SK-N-SH (cell line): ENCODE data around the gene PSME1. TPM values are rescaled to one million over a fixed set of nuclear protein-coding genes. Genes with fewer than 3 reads are reported as not detected.

Experiments used
- CTCF ChIA-PET: fragments of 300-600, 350-600 bp; formaldehyde crosslinking; extraction: SDS; loops from one replicate; lab custom pipeline; 2021; lab: Yijun Ruan, JAX
- POLR2A ChIA-PET: fragments of 350-600 bp; sonication (Branson Sonifier 250); formaldehyde crosslinking; extraction: SDS; loops from one replicate; lab custom pipeline; 2020; ENCODE audit warnings: antibody characterized with exemption, inconsistent platforms; lab: Yijun Ruan, JAX
- DNase-seq: peaks from one replicate; pipeline ENCODE4 v3.0.0; 2012
- H2AFZ ChIP-seq: fragments of 200-600 bp; sonication (generic); 2 replicates; pipeline ENCODE4 v1.8.1; 2016; ENCODE audit warnings: antibody characterized with exemption, mild to moderate bottlenecking, low read depth
- H3F3A ChIP-seq: fragments of 200-600 bp; sonication (generic); replicated peaks from 2 replicates; pipeline ENCODE3; 2016; ENCODE audit warnings: antibody characterized with exemption, mild to moderate bottlenecking; ENCODE audit not compliant: insufficient read depth
- H3K27ac ChIP-seq, 2 experiments: fragments of 200-500 bp in 1 of 2; fragments of 200-600 bp in 1 of 2; sonication (Bioruptor generic) in 1 of 2; sonication (generic), shearing (Covaris generic) in 1 of 2; 2 replicates each; pipeline versions ENCODE4 v1.5.1 to v1.6.1; 2014 to 2016; ENCODE audit warnings: low read depth in 2 of 2, inconsistent platforms in 1 of 2, low read length in 1 of 2, mild to moderate bottlenecking in 1 of 2, mixed read lengths in 1 of 2
- H3K27me3 ChIP-seq: fragments of 200-600 bp; sonication (generic), shearing (Covaris generic); 2 replicates; pipeline ENCODE4 v1.6.1; 2016; ENCODE audit warnings: mixed run types; ENCODE audit not compliant: insufficient read depth
- H3K36me3 ChIP-seq, 2 experiments: fragments of 200-500 bp in 1 of 2; fragments of 200-600 bp in 1 of 2; sonication (Bioruptor generic) in 1 of 2; sonication (generic) in 1 of 2; replicated peaks in 1 of 2; 2 replicates each; pipeline versions ENCODE3 to v1.5.1; 2014 to 2016; ENCODE audit warnings: low read length in 1 of 2, mild to moderate bottlenecking in 1 of 2; ENCODE audit not compliant: insufficient read depth in 2 of 2, control insufficient read depth in 1 of 2
- H3K4me1 ChIP-seq, 2 experiments: fragments of 200-500 bp in 1 of 2; fragments of 200-600 bp in 1 of 2; sonication (Bioruptor generic) in 1 of 2; sonication (generic), shearing (Covaris generic) in 1 of 2; 2 replicates each; pipeline versions ENCODE4 v1.5.1 to v1.6.1; 2014 to 2016; ENCODE audit warnings: low read depth in 1 of 2, low read length in 1 of 2, mixed run types in 1 of 2; ENCODE audit not compliant: insufficient read depth in 2 of 2, control insufficient read depth in 1 of 2
- H3K4me2 ChIP-seq: fragments of 200-600 bp; sonication (generic), shearing (Covaris generic); 2 replicates; pipeline ENCODE4 v1.6.1; 2017; ENCODE audit warnings: mixed run types
- H3K4me3 ChIP-seq, 2 experiments: fragments of 200-500 bp in 1 of 2; fragments of 200-600 bp in 1 of 2; sonication (Bioruptor generic) in 1 of 2; sonication (generic), shearing (Covaris generic) in 1 of 2; 2 replicates each; pipeline versions ENCODE4 v1.5.1 to v1.8.1; 2014 to 2016; ENCODE audit warnings: low read depth in 2 of 2, inconsistent platforms in 1 of 2, low read length in 1 of 2, mild to moderate bottlenecking in 1 of 2, mixed read lengths in 1 of 2, moderate library complexity in 1 of 2
- H3K79me2 ChIP-seq: fragments of 200-600 bp; sonication (generic); 2 replicates; pipeline ENCODE4 v1.8.1; 2017; ENCODE audit warnings: mild to moderate bottlenecking; ENCODE audit not compliant: insufficient read depth
- H3K9ac ChIP-seq: fragments of 200-600 bp; sonication (generic); 2 replicates; pipeline ENCODE4 v1.6.1; 2017; ENCODE audit warnings: mixed run types
- H3K9me2 ChIP-seq: fragments of 200-600 bp; sonication (generic); 2 replicates; pipeline ENCODE4 v1.6.1; 2017; ENCODE audit warnings: mixed run types
- H3K9me3 ChIP-seq: fragments of 200-600 bp; sonication (generic); 2 replicates; pipeline ENCODE4 v1.6.1; 2017; ENCODE audit warnings: mixed run types, mild to moderate bottlenecking, moderate library complexity
- H4K20me1 ChIP-seq: fragments of 200-600 bp; sonication (generic); 2 replicates; pipeline ENCODE4 v1.6.1; 2017; ENCODE audit warnings: mild to moderate bottlenecking, mixed run types; ENCODE audit not compliant: insufficient read depth
- ELF1 ChIP-seq: IDR thresholded peaks from 2 replicates; pipeline ENCODE4 v1.4.0; 2012
- FOXM1 ChIP-seq: IDR thresholded peaks from 2 replicates; pipeline ENCODE4 v1.4.0; 2012; ENCODE audit warnings: low read depth, mild to moderate bottlenecking
- GATA2 ChIP-seq: sonication (generic); formaldehyde crosslinking; IDR thresholded peaks from 2 replicates; pipeline ENCODE4 v1.5.0; 2020; ENCODE audit warnings: mild to moderate bottlenecking, missing genetic modification reagents
- IRF3 ChIP-seq: fragments of 150-350 bp; IDR thresholded peaks from 2 replicates; pipeline ENCODE4 v1.6.1; 2016; ENCODE audit warnings: mild to moderate bottlenecking, low read depth, low read length
- JUND ChIP-seq: IDR thresholded peaks from 2 replicates; pipeline ENCODE4 v1.4.0; 2012
- PBX3 ChIP-seq: IDR thresholded peaks from 2 replicates; pipeline ENCODE4; 2012
- RCOR1 ChIP-seq: fragments of 150-350 bp; IDR thresholded peaks from 2 replicates; pipeline ENCODE4 v1.6.1; 2017; ENCODE audit warnings: antibody characterized with exemption, low read length
- RFX5 ChIP-seq: IDR thresholded peaks from 2 replicates; pipeline ENCODE4 v1.6.1; 2012; ENCODE audit warnings: mild to moderate bottlenecking, improper control_type of control experiment, low read length
- TCF12 ChIP-seq: IDR thresholded peaks from 2 replicates; pipeline ENCODE4 v1.4.0; 2012
- YY1 ChIP-seq: IDR thresholded peaks from 2 replicates; pipeline ENCODE4 v1.4.0; 2012; ENCODE audit warnings: low read depth, mild to moderate bottlenecking
- WGBS: methylation state at CpG from one replicate; pipeline ENCODE4 v1.1.6; 2017; ENCODE audit warnings: low lambda C conversion rate; 5-methylcytosine and 5-hydroxymethylcytosine counted together
- polyA plus RNA-seq, 3 experiments: library from polyadenylated mRNA; depleted of rRNA; stranded (reverse); fragments of >200 nt; gene quantifications; 2 replicates each; pipeline ENCODE4 v1.2.3, GENCODE V29; 2012
- TF ChIP-seq, protein P1 (sequence below): IDR thresholded peaks from 2 replicates; pipeline ENCODE4 v1.6.1; 2012; ENCODE audit warnings: mild to moderate bottlenecking, low read depth, low read length, moderate library complexity
- TF ChIP-seq, protein P2 (sequence below): fragments of 200-600 bp; sonication (generic); IDR thresholded peaks from 2 replicates; pipeline ENCODE4 v1.6.1; 2017; ENCODE audit warnings: antibody characterized with exemption, mild to moderate bottlenecking, moderate library complexity
- TF ChIP-seq, protein P3 (sequence below): IDR thresholded peaks from 2 replicates; pipeline ENCODE4 v1.4.0; 2012; ENCODE audit warnings: low read depth, borderline replicate concordance

The PSME1 gene
- polyA plus RNA-seq, 1 of the 3 experiments (the other 2 are of a cell fraction), result 287 TPM

DNA sequence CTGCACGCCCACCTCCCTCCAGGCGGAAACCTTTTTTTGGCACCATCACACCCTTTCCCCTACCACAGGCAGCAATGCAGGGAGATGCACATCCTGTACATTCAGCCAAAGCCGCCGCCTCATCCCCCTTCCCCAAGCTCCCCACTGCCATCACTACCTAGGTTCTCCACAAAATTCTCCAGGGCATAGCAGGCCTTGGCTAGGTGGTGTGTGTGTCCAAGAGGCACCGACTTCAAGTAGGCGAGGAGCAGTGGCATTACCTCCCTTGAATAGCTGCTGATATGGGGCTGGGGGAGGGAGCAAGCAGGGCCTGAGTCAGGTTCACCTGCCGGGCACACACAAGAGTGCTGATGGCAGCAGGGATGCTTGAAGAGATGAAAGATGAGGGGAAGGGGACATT lies 49.0 kb downstream of the PSME1 start:
- Histone ChIP-seq H3K9me3 (no peaks in the 10 kb centered on the region), H2AFZ (no peak overlapping the region), H3K4me3 (no peak overlapping the region), H3K27me3 (no peaks in the 10 kb centered on the region), H3K4me1 (peaks cover 9 to 21% of the 10 kb centered on the region in 2 experiments), H3K27ac (no peak overlapping the region), H3F3A (peaks cover 22% of the 10 kb centered on the region), H3K9ac (no peak overlapping the region), H3K36me3 (peaks cover 21 to 79% of the 10 kb centered on the region in 2 experiments), H3K9me2 (no peaks in the 10 kb centered on the region), H4K20me1 (no peaks in the 10 kb centered on the region), H3K79me2 (peaks cover 19% of the 10 kb centered on the region), H3K4me2 (no peak overlapping the region)
- WGBS, result 90% methylated on average over 7 of the region's 7 CpGs
- TF ChIP-seq JUND (no peak), RFX5 (no peak)
- TF ChIP-seq, protein P1, sequence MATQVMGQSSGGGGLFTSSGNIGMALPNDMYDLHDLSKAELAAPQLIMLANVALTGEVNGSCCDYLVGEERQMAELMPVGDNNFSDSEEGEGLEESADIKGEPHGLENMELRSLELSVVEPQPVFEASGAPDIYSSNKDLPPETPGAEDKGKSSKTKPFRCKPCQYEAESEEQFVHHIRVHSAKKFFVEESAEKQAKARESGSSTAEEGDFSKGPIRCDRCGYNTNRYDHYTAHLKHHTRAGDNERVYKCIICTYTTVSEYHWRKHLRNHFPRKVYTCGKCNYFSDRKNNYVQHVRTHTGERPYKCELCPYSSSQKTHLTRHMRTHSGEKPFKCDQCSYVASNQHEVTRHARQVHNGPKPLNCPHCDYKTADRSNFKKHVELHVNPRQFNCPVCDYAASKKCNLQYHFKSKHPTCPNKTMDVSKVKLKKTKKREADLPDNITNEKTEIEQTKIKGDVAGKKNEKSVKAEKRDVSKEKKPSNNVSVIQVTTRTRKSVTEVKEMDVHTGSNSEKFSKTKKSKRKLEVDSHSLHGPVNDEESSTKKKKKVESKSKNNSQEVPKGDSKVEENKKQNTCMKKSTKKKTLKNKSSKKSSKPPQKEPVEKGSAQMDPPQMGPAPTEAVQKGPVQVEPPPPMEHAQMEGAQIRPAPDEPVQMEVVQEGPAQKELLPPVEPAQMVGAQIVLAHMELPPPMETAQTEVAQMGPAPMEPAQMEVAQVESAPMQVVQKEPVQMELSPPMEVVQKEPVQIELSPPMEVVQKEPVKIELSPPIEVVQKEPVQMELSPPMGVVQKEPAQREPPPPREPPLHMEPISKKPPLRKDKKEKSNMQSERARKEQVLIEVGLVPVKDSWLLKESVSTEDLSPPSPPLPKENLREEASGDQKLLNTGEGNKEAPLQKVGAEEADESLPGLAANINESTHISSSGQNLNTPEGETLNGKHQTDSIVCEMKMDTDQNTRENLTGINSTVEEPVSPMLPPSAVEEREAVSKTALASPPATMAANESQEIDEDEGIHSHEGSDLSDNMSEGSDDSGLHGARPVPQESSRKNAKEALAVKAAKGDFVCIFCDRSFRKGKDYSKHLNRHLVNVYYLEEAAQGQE, result no peak
- TF ChIP-seq, protein P2, sequence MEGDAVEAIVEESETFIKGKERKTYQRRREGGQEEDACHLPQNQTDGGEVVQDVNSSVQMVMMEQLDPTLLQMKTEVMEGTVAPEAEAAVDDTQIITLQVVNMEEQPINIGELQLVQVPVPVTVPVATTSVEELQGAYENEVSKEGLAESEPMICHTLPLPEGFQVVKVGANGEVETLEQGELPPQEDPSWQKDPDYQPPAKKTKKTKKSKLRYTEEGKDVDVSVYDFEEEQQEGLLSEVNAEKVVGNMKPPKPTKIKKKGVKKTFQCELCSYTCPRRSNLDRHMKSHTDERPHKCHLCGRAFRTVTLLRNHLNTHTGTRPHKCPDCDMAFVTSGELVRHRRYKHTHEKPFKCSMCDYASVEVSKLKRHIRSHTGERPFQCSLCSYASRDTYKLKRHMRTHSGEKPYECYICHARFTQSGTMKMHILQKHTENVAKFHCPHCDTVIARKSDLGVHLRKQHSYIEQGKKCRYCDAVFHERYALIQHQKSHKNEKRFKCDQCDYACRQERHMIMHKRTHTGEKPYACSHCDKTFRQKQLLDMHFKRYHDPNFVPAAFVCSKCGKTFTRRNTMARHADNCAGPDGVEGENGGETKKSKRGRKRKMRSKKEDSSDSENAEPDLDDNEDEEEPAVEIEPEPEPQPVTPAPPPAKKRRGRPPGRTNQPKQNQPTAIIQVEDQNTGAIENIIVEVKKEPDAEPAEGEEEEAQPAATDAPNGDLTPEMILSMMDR, result no peak
- ChIA-PET POLR2A (interaction anchor here (1.4 to 1.7 kb wide), 2 partner anchors 11 to 13 kb away, joined by 4 read pairs; partner anchors contain the start of genes REC8 and TM9SF1), CTCF (interaction anchor here (0.7 to 3.8 kb wide), 4 partner anchors 12 to 76 kb away, joined by 3 to 16 read pairs (median 8); partner anchors contain the start of genes IRF9 and MDP1)
- no peak for DNase-seq

DNA sequence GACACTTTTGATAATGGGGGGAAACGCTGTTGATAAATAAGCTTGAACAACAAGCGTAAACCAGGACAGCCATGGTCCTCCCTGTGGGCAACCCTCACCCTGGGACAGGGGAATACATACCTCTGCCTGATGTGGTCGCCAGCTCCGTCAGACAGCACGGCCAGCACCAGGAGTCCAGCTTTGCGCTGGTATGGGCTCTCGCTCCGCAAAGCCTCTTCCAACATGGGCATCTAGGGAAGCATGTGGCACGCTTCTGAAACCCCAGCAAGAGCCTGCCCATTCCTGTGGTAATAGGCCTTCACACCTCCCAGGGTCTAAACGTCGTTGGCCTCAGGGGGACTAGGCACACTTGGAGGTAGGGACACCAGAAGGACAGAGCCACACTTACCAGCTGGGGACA lies 49.7 kb downstream of the PSME1 start:
- 96% methylated on average over 7 of the region's 11 CpGs for WGBS
- no peak for DNase-seq
- Histone ChIP-seq H3K4me3 (no peak overlapping the region), H3F3A (peaks cover 15% of the 10 kb centered on the region), H3K79me2 (peaks cover 19% of the 10 kb centered on the region), H3K4me2 (no peak overlapping the region), H3K9me2 (no peaks in the 10 kb centered on the region), H3K9me3 (no peaks in the 10 kb centered on the region), H3K9ac (no peak overlapping the region), H3K27ac (no peak overlapping the region), H4K20me1 (no peaks in the 10 kb centered on the region), H3K36me3 (peaks cover 21 to 77% of the 10 kb centered on the region in 2 experiments), H3K4me1 (peaks cover 9 to 21% of the 10 kb centered on the region in 2 experiments), H2AFZ (no peak overlapping the region), H3K27me3 (no peaks in the 10 kb centered on the region)
- POLR2A ChIA-PET, result interaction anchor here (1.4 kb wide), 1 partner anchor 14 kb away, joined by 4 read pairs; the partner anchor contains the start of gene REC8
- CTCF ChIA-PET, result interaction anchor here (0.7 to 3.8 kb wide), 7 partner anchors 10 to 77 kb away, joined by 3 to 16 read pairs (median 4); partner anchors contain the start of genes IRF9, MDP1 and TM9SF1
- TF ChIP-seq TCF12, result no peak
- TF ChIP-seq RCOR1, result no peak
- TF ChIP-seq PBX3, result no peak
- TF ChIP-seq, protein P1, result no peak
- TF ChIP-seq, protein P3, sequence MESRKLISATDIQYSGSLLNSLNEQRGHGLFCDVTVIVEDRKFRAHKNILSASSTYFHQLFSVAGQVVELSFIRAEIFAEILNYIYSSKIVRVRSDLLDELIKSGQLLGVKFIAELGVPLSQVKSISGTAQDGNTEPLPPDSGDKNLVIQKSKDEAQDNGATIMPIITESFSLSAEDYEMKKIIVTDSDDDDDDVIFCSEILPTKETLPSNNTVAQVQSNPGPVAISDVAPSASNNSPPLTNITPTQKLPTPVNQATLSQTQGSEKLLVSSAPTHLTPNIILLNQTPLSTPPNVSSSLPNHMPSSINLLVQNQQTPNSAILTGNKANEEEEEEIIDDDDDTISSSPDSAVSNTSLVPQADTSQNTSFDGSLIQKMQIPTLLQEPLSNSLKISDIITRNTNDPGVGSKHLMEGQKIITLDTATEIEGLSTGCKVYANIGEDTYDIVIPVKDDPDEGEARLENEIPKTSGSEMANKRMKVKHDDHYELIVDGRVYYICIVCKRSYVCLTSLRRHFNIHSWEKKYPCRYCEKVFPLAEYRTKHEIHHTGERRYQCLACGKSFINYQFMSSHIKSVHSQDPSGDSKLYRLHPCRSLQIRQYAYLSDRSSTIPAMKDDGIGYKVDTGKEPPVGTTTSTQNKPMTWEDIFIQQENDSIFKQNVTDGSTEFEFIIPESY, result no peak
- no peak for TF ChIP-seq YY1
- TF ChIP-seq ELF1, result no peak
- no peak for TF ChIP-seq FOXM1
- no peak for TF ChIP-seq IRF3
- no peak for TF ChIP-seq GATA2 (CRISPR knock-in tag)
